Caco-2 (cell line): ENCODE results near the gene GDF11. TPM values are rescaled to one million over a fixed set of nuclear protein-coding genes. Genes with fewer than 3 reads are reported as not detected.

Experiments
- BruUV-seq: library from RNA; stranded (reverse); fragments of 400-500 nt; replicated peaks from 2 replicates; lab custom pipeline; 2021; lab: Mats Ljungman, UMichigan
- CTCF ChIA-PET: fragments of 300-600 bp; sonication (Branson Sonifier 250); formaldehyde crosslinking; loops from one replicate; lab custom pipeline; 2022; ENCODE audit warnings: antibody characterized with exemption; lab: Charles Lee
- POLR2A ChIA-PET: fragments of 300-600 bp; sonication (Branson Sonifier 250); formaldehyde crosslinking; loops from one replicate; lab custom pipeline; 2022; ENCODE audit warnings: antibody characterized with exemption; lab: Charles Lee
- DNase-seq, 2 experiments: peaks; one replicate each; pipeline versions ENCODE4 v3.0.0 to v3.0.0-alpha.2; 2020 to 2022
- H3K27me3 ChIP-seq: replicated peaks from 2 replicates; pipeline ENCODE4 v1.6.0; 2011; ENCODE audit warnings: low read length; ENCODE audit not compliant: control insufficient read depth, insufficient read depth
- H3K36me3 ChIP-seq: 2 replicates; pipeline ENCODE4 v1.5.1; 2011; ENCODE audit warnings: low read length; ENCODE audit not compliant: control insufficient read depth, insufficient read depth
- H3K4me1 ChIP-seq: fragments of 250-450 bp; sonication (Bioruptor Pico); 2 replicates; pipeline ENCODE4 v1.5.1; 2020; ENCODE audit warnings: mild to moderate bottlenecking
- H3K4me3 ChIP-seq: 2 replicates; pipeline ENCODE4 v1.5.1; 2011; ENCODE audit warnings: low read depth, mild to moderate bottlenecking, control low read depth, low read length
- H3K9me3 ChIP-seq: fragments of 250-450 bp; sonication (Bioruptor Pico); 2 replicates; pipeline ENCODE4 v1.5.1; 2020; ENCODE audit warnings: mild to moderate bottlenecking, moderate library complexity
- H3K27ac Mint-ChIP-seq: one replicate; pipeline ENCODE4 v1.8.0; 2022; ENCODE audit warnings: mixed read lengths; ENCODE audit not compliant: unreplicated experiment
- H3K27me3 Mint-ChIP-seq: one replicate; pipeline ENCODE4 v1.8.0; 2022; ENCODE audit warnings: mixed read lengths; ENCODE audit not compliant: insufficient read depth, unreplicated experiment
- H3K36me3 Mint-ChIP-seq: one replicate; pipeline ENCODE4 v1.8.0; 2022; ENCODE audit warnings: mild to moderate bottlenecking, mixed read lengths; ENCODE audit not compliant: insufficient read depth, unreplicated experiment
- H3K4me1 Mint-ChIP-seq: one replicate; pipeline ENCODE4 v1.8.0; 2022; ENCODE audit warnings: low read depth, mixed read lengths; ENCODE audit not compliant: unreplicated experiment
- H3K4me3 Mint-ChIP-seq: one replicate; pipeline ENCODE4 v1.8.0; 2022; ENCODE audit warnings: mild to moderate bottlenecking, moderate library complexity, mixed read lengths; ENCODE audit not compliant: unreplicated experiment
- H3K9me3 Mint-ChIP-seq: one replicate; pipeline ENCODE4 v1.8.0; 2022; ENCODE audit warnings: mixed read lengths; ENCODE audit not compliant: unreplicated experiment
- CTCF ChIP-seq, 2 experiments: fragments of 200-600 bp in 1 of 2; IDR thresholded peaks; 1 replicate in 1 of 2; 2 replicates in 1 of 2; pipeline versions ENCODE4 v1.5.1 to v1.8.0; 2011 to 2022; ENCODE audit warnings: antibody characterized with exemption in 1 of 2, control low read depth in 1 of 2, inconsistent platforms in 1 of 2, low read depth in 1 of 2, low read length in 1 of 2, mild to moderate bottlenecking in 1 of 2, moderate library complexity in 1 of 2; ENCODE audit not compliant: insufficient read depth in 1 of 2, severe bottlenecking in 1 of 2, unreplicated experiment in 1 of 2
- intact Hi-C: fragments of 100-400 bp; cut with micrococcal nuclease; formaldehyde crosslinking; loops from one replicate; pipeline ENCODE4 v1.10.0; 2022; ENCODE audit not compliant: unreplicated experiment
- total RNA-seq: library from RNA; stranded (reverse); gene quantifications from 2 replicates; pipeline ENCODE4 v1.2.3, GENCODE V29; 2022

GDF11 gene
- total RNA-seq, 1 experiment from 2014 or later: 11.0 TPM

- peak in 1 of 2 experiments; percentile 68 for DNase-seq
- H3K27ac Mint-ChIP-seq: peak overlapping the region; percentile 63
- no peaks in the 10 kb centered on the region for H3K27me3 Mint-ChIP-seq
- no peak overlapping the region for H3K4me3 Mint-ChIP-seq
- Histone ChIP-seq H3K36me3 (peaks cover 3% of the 10 kb centered on the region), H3K9me3 (no peaks in the 10 kb centered on the region), H3K4me3 (peak overlapping the region; percentile 27; the same call in 1 of the 2 replicates), H3K4me1 (peaks cover 42% of the 10 kb centered on the region), H3K27me3 (no peaks in the 10 kb centered on the region)
- TSS peak; percentile 24 for BruUV-seq
- H3K4me1 Mint-ChIP-seq: peaks cover 8% of the 10 kb centered on the region
- intact Hi-C loops: loop anchor here (1.0 to 2.0 kb wide), 4 partner anchors 16 to 102 kb away; a partner anchor contains a TSS
- ChIA-PET CTCF (interaction anchor here (0.7 to 3.9 kb wide), 9 partner anchors 9 to 64 kb away, joined by 3 to 102 read pairs (median 7); partner anchors contain the start of genes CD63 and ITGA7), POLR2A (interaction anchor here (1.5 to 1.7 kb wide), 3 partner anchors 9 to 39 kb away, joined by 8 to 14 read pairs (median 10); partner anchors contain the start of gene CD63)
- no peaks in the 10 kb centered on the region for H3K9me3 Mint-ChIP-seq
- peak; percentile 48 to 67 for TF ChIP-seq CTCF (IDR thresholded peaks at IDR 0.05; ENCODE audit: insufficient read depth in 1 of 2, low read depth in 1 of 2, low read length in 1 of 2, severe bottlenecking in 1 of 2, unreplicated experiment in 1 of 2)
- peaks cover 46% of the 10 kb centered on the region for H3K36me3 Mint-ChIP-seq
Observed at GRCh38 chr12:55720894-55721444, 22.0 kb upstream of the GDF11 start.

DNA sequence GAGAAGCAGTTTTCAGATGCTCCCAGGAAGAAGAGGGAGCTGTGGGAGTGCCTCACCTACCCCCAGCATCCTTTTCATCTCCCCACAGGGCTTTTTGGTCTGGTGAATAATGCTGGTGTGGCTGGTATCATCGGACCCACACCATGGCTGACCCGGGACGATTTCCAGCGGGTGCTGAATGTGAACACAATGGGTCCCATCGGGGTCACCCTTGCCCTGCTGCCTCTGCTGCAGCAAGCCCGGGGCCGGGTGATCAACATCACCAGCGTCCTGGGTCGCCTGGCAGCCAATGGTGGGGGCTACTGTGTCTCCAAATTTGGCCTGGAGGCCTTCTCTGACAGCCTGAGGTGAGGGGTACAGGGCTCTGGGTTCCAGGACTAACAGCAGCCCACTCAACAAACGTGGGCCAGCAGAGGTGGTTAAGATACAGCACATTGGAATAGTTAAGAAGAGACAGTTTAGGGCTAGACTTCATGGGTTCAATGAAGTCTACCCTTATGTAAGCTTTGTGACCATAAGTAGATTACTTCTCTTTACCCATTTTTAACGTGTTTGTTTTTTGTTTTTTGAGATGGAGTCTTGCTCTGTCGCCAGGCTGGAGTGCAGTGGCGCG, 21.2 kb upstream of the GDF11 start:
- Histone ChIP-seq H3K36me3 (peaks cover 3% of the 10 kb centered on the region), H3K4me3 (no peak overlapping the region), H3K27me3 (no peaks in the 10 kb centered on the region), H3K4me1 (peaks cover 43% of the 10 kb centered on the region), H3K9me3 (no peaks in the 10 kb centered on the region)
- ChIA-PET CTCF (interaction anchor here (1.3 to 3.9 kb wide), 6 partner anchors 8 to 45 kb away, joined by 3 to 102 read pairs (median 19); partner anchors contain the start of gene CD63), POLR2A (interaction anchor here (1.7 kb wide), 1 partner anchor 8 kb away, joined by 14 read pairs; the partner anchor contains the start of gene CD63)
- peak overlapping the region; percentile 63 for H3K27ac Mint-ChIP-seq
- no peak overlapping the region for H3K4me3 Mint-ChIP-seq
- no peaks in the 10 kb centered on the region for H3K9me3 Mint-ChIP-seq
- no TSS peak for BruUV-seq
- H3K36me3 Mint-ChIP-seq: peaks cover 46% of the 10 kb centered on the region
- TF ChIP-seq CTCF (IDR thresholded peaks at IDR 0.05; ENCODE audit: insufficient read depth in 1 of 2, low read depth in 1 of 2, low read length in 1 of 2, severe bottlenecking in 1 of 2, unreplicated experiment in 1 of 2): no peak
- H3K4me1 Mint-ChIP-seq: peaks cover 8% of the 10 kb centered on the region
- intact Hi-C loops: loop anchor here (1.0 to 2.0 kb wide), 4 partner anchors 17 to 102 kb away; a partner anchor contains a TSS
- H3K27me3 Mint-ChIP-seq: no peaks in the 10 kb centered on the region
- DNase-seq: no peak

GRCh38 chr12:55722948-55723347, 20.0 kb upstream of the GDF11 start:
- POLR2A ChIA-PET: no interaction called here
- Histone ChIP-seq H3K4me1 (peaks cover 44% of the 10 kb centered on the region), H3K27me3 (no peaks in the 10 kb centered on the region), H3K4me3 (no peak overlapping the region), H3K36me3 (peaks cover 4% of the 10 kb centered on the region), H3K9me3 (no peaks in the 10 kb centered on the region)
- DNase-seq: no peak
- Mint-ChIP-seq H3K27me3 (no peaks in the 10 kb centered on the region), H3K36me3 (peaks cover 55% of the 10 kb centered on the region), H3K4me1 (peaks cover 8% of the 10 kb centered on the region), H3K4me3 (no peak overlapping the region), H3K9me3 (no peaks in the 10 kb centered on the region), H3K27ac (no peak overlapping the region)
- no peak for TF ChIP-seq CTCF (IDR thresholded peaks at IDR 0.05; ENCODE audit: insufficient read depth in 1 of 2, low read depth in 1 of 2, low read length in 1 of 2, severe bottlenecking in 1 of 2, unreplicated experiment in 1 of 2)
- intact Hi-C loops: no loop called here
- CTCF ChIA-PET: interaction anchor here (1.3 kb wide), 1 partner anchor 30 kb away, joined by 3 read pairs; no protein-coding TSS in a partner anchor
- TSS peak; percentile 4 for BruUV-seq
